IMR-90 (cell line): Measurements from ENCODE around the gene DUSP16. TPM values are rescaled to one million over a fixed set of nuclear protein-coding genes. Genes with fewer than 3 reads are reported as not detected.

ENCODE experiments used
- ATAC-seq: fragments of 200-7000 bp; cut with Tn5 transposase; 2 replicates; pipeline ENCODE4 v1.9.1; 2020; ENCODE audit warnings: low read depth, mild to moderate bottlenecking, moderate library complexity
- BruUV-seq: library from RNA; stranded (reverse); fragments of 400-500 nt; replicated peaks from 2 replicates; lab custom pipeline; 2021; lab: Mats Ljungman, UMichigan
- CTCF ChIA-PET: fragments of 300-600 bp; formaldehyde crosslinking; extraction: SDS; loops from one replicate; lab custom pipeline; 2021; ENCODE audit warnings: antibody characterized with exemption; lab: Yijun Ruan, JAX
- POLR2A ChIA-PET: fragments of 300-600 bp; sonication (Branson Sonifier 250); formaldehyde crosslinking; loops from one replicate; lab custom pipeline; 2022; ENCODE audit warnings: antibody characterized with exemption; ENCODE audit not compliant: unreplicated experiment; lab: Charles Lee
- DNase-seq: peaks from one replicate; pipeline ENCODE4 v3.0.0; 2013
- H2AFZ ChIP-seq: replicated peaks from 2 replicates; pipeline ENCODE3; 2013; ENCODE audit warnings: low read length, mild to moderate bottlenecking; ENCODE audit not compliant: poor library complexity
- H2AK5ac ChIP-seq: 2 replicates; pipeline ENCODE4 v1.6.1; 2013; ENCODE audit warnings: low read depth, low read length, inconsistent platforms
- H2AK9ac ChIP-seq: replicated peaks from 2 replicates; pipeline ENCODE3; 2013; ENCODE audit warnings: mild to moderate bottlenecking, low read depth, low read length, moderate library complexity; ENCODE audit not compliant: poor library complexity
- H2BK120ac ChIP-seq: 2 replicates; pipeline ENCODE4 v1.6.1; 2013; ENCODE audit warnings: low read depth, low read length, inconsistent platforms
- H2BK15ac ChIP-seq: 3 replicates; pipeline ENCODE4 v1.6.1; 2013; ENCODE audit warnings: low read depth, low read length, inconsistent platforms
- H2BK20ac ChIP-seq: 2 replicates; pipeline ENCODE4 v1.6.1; 2013; ENCODE audit warnings: low read depth, mild to moderate bottlenecking, inconsistent platforms, low read length, moderate library complexity
- H2BK5ac ChIP-seq: 2 replicates; pipeline ENCODE4 v1.6.1; 2013; ENCODE audit warnings: mild to moderate bottlenecking, low read depth, low read length, inconsistent platforms; ENCODE audit not compliant: poor library complexity, severe bottlenecking
- H3K14ac ChIP-seq: replicated peaks from 2 replicates; pipeline ENCODE4 v1.6.1; 2013; ENCODE audit warnings: low read depth, low read length, inconsistent platforms
- H3K18ac ChIP-seq: 2 replicates; pipeline ENCODE4 v1.6.1; 2013; ENCODE audit warnings: low read depth, low read length, control low read depth
- H3K23ac ChIP-seq: 2 replicates; pipeline ENCODE4 v1.6.1; 2013; ENCODE audit warnings: low read depth, low read length, inconsistent platforms
- H3K27ac ChIP-seq: 2 replicates; pipeline ENCODE4 v1.5.1; 2013; ENCODE audit warnings: mild to moderate bottlenecking, control low read depth, low read length; ENCODE audit not compliant: insufficient read depth
- H3K27me3 ChIP-seq: 2 replicates; pipeline ENCODE4 v1.6.1; 2013; ENCODE audit warnings: low read length; ENCODE audit not compliant: control insufficient read depth, insufficient read depth
- H3K36me3 ChIP-seq: 2 replicates; pipeline ENCODE4 v1.6.1; 2013; ENCODE audit warnings: low read length, mixed read lengths; ENCODE audit not compliant: control insufficient read depth, insufficient read depth
- H3K4ac ChIP-seq: 2 replicates; pipeline ENCODE4 v1.6.1; 2013; ENCODE audit warnings: low read depth, low read length, inconsistent platforms
- H3K4me1 ChIP-seq: 2 replicates; pipeline ENCODE4 v1.6.1; 2013; ENCODE audit warnings: low read length, mixed read lengths; ENCODE audit not compliant: control insufficient read depth, insufficient read depth
- H3K4me2 ChIP-seq: 2 replicates; pipeline ENCODE4 v1.6.1; 2013; ENCODE audit warnings: low read depth, mild to moderate bottlenecking, control low read depth, low read length, moderate library complexity
- H3K4me3 ChIP-seq: 2 replicates; pipeline ENCODE4 v1.5.1; 2013; ENCODE audit warnings: low read depth, mild to moderate bottlenecking, control low read depth, low read length, moderate library complexity; ENCODE audit not compliant: insufficient read depth
- H3K56ac ChIP-seq: 2 replicates; pipeline ENCODE4 v1.6.1; 2013; ENCODE audit warnings: low read length, inconsistent platforms; ENCODE audit not compliant: insufficient read depth; ENCODE audit errors: extremely low read depth
- H3K79me1 ChIP-seq, 2 experiments: 2 replicates each; pipeline ENCODE4 v1.6.1; 2013; ENCODE audit warnings: low read length in 2 of 2, inconsistent platforms in 1 of 2, low read depth in 1 of 2
- H3K9ac ChIP-seq: 2 replicates; pipeline ENCODE4 v1.6.1; 2013; ENCODE audit warnings: low read depth, low read length, control low read depth
- H3K9me1 ChIP-seq: 2 replicates; pipeline ENCODE4 v1.6.1; 2013; ENCODE audit warnings: low read length, inconsistent platforms; ENCODE audit not compliant: insufficient read depth
- H3K9me3 ChIP-seq: 2 replicates; pipeline ENCODE4 v1.6.1; 2013; ENCODE audit warnings: low read length; ENCODE audit not compliant: control insufficient read depth, insufficient read depth
- H4K20me1 ChIP-seq: 2 replicates; pipeline ENCODE4 v1.6.1; 2013; ENCODE audit warnings: low read length, inconsistent platforms; ENCODE audit not compliant: insufficient read depth
- H4K5ac ChIP-seq: 2 replicates; pipeline ENCODE4 v1.6.1; 2013; ENCODE audit warnings: mild to moderate bottlenecking, low read depth, low read length, control low read depth
- H4K8ac ChIP-seq, 2 experiments: 2 replicates each; pipeline ENCODE4 v1.6.1; 2013; ENCODE audit warnings: low read depth in 2 of 2, low read length in 2 of 2, control low read depth in 1 of 2, inconsistent platforms in 1 of 2
- H4K91ac ChIP-seq: 2 replicates; pipeline ENCODE4 v1.6.1; 2013; ENCODE audit warnings: low read depth, low read length, inconsistent platforms; ENCODE audit not compliant: insufficient read depth
- BHLHE40 ChIP-seq: fragments of 150-350 bp; IDR thresholded peaks from 2 replicates; pipeline ENCODE4 v1.6.1; 2016; ENCODE audit warnings: mild to moderate bottlenecking, low read depth, low read length
- CHD1 ChIP-seq: IDR thresholded peaks from 2 replicates; pipeline ENCODE4 v1.6.1; 2012; ENCODE audit warnings: low read depth, low read length, improper control_type of control experiment
- CTCF ChIP-seq: conservative IDR thresholded peaks from 2 replicates; pipeline ENCODE4 v1.5.1; 2012; ENCODE audit warnings: mild to moderate bottlenecking, low read depth, low read length, improper control_type of control experiment
- ELK1 ChIP-seq: fragments of 150-350 bp; IDR thresholded peaks from 2 replicates; pipeline ENCODE4 v1.6.1; 2016; ENCODE audit warnings: low read depth, mild to moderate bottlenecking, low read length, moderate library complexity, borderline replicate concordance
- FOS ChIP-seq: fragments of 150-350 bp; IDR thresholded peaks from 2 replicates; pipeline ENCODE4 v1.6.1; 2016; ENCODE audit warnings: low read depth, low read length
- MAFK ChIP-seq: IDR thresholded peaks from 2 replicates; pipeline ENCODE4 v1.6.1; 2012; ENCODE audit warnings: low read depth, low read length, improper control_type of control experiment
- MAZ ChIP-seq: IDR thresholded peaks from 2 replicates; pipeline ENCODE4 v1.6.1; 2012; ENCODE audit warnings: low read depth, mild to moderate bottlenecking, low read length, improper control_type of control experiment, moderate library complexity, borderline replicate concordance
- MXI1 ChIP-seq: IDR thresholded peaks from 2 replicates; pipeline ENCODE4 v1.6.1; 2012; ENCODE audit warnings: low read depth, mild to moderate bottlenecking, low read length, moderate library complexity, borderline replicate concordance
- NFE2L2 ChIP-seq: fragments of 150-350 bp; IDR thresholded peaks from 2 replicates; pipeline ENCODE4 v1.6.1; 2016; ENCODE audit warnings: low read depth, mild to moderate bottlenecking, low read length
- POLR2A ChIP-seq: IDR thresholded peaks from 2 replicates; pipeline ENCODE4 v1.6.1; 2012; ENCODE audit warnings: mild to moderate bottlenecking, low read depth, low read length
- RAD21 ChIP-seq: IDR thresholded peaks from 2 replicates; pipeline ENCODE4 v1.6.1; 2012; ENCODE audit warnings: low read length, improper control_type of control experiment
- RCOR1 ChIP-seq: IDR thresholded peaks from 2 replicates; pipeline ENCODE4 v1.6.1; 2012; ENCODE audit warnings: mild to moderate bottlenecking, low read length, improper control_type of control experiment; ENCODE audit not compliant: insufficient replicate concordance
- RFX5 ChIP-seq: IDR thresholded peaks from 2 replicates; pipeline ENCODE4 v1.8.0; 2012; ENCODE audit warnings: low read depth, mild to moderate bottlenecking, low read length, moderate library complexity
- SMC3 ChIP-seq: fragments of 150-350 bp; IDR thresholded peaks from 2 replicates; pipeline ENCODE4 v1.6.1; 2016; ENCODE audit warnings: low read depth, mild to moderate bottlenecking, antibody characterized with exemption, low read length, moderate library complexity
- USF2 ChIP-seq: fragments of 150-350 bp; IDR thresholded peaks from 2 replicates; pipeline ENCODE4 v1.6.1; 2017; ENCODE audit warnings: mild to moderate bottlenecking, antibody characterized with exemption, low read length, low read depth
- WGBS, 2 experiments: methylation state at CpG; one replicate each; pipeline versions ENCODE4 v1.1.5 to v1.1.7; 2013; ENCODE audit warnings: missing lambda C conversion rate in 2 of 2; ENCODE audit not compliant: insufficient read length in 1 of 2; ENCODE audit errors: extremely low coverage in 2 of 2; 5-methylcytosine and 5-hydroxymethylcytosine counted together
- dilution Hi-C: fragments of 300-500 bp; cut with HindIII; formaldehyde crosslinking; loops from one replicate; pipeline ENCODE4 v1.14.3; 2018; ENCODE audit warnings: low sequenced_read_pairs; ENCODE audit not compliant: unreplicated experiment
- in situ Hi-C: fragments of 300-500 bp; cut with MboI; formaldehyde crosslinking; loops from 3 replicates; pipeline ENCODE4 v1.14.3; 2019; ENCODE audit warnings: low sequenced_read_pairs, inconsistent platforms, mixed read lengths
- intact Hi-C: fragments of 100-400 bp; cut with micrococcal nuclease; formaldehyde crosslinking; loops from 2 replicates; pipeline ENCODE4 v1.10.0; 2022
- polyA plus RNA-seq, 3 experiments: library from polyadenylated mRNA; depleted of rRNA; stranded (reverse); fragments of >200 nt; gene quantifications; 2 replicates each; pipeline ENCODE4 v1.2.3, GENCODE V29; 2012; ENCODE audit warnings: low replicate concordance in 1 of 3
- total RNA-seq: library from RNA; depleted of rRNA; stranded (reverse); fragments of >200 nt; gene quantifications from 2 replicates; pipeline ENCODE4 v1.2.3, GENCODE V29; 2012

Gene DUSP16
- total and polyA plus RNA-seq, 2 of the 4 experiments (the other 2 are of a cell fraction): 4.7 to 10.0 TPM

GRCh38 chr12:12452326-12452902 is 110.2 kb downstream of the DUSP16 start:
- no peak overlapping the region for H3K23ac ChIP-seq
- H3K14ac ChIP-seq: no peak overlapping the region
- no TSS peak for BruUV-seq
- no peaks in the 10 kb centered on the region for H3K27me3 ChIP-seq
- ChIA-PET CTCF (interaction anchor here (0.6 kb wide), 1 partner anchor 744 kb away, joined by 5 read pairs; no protein-coding TSS in a partner anchor), POLR2A (no interaction called here)
- ATAC-seq (no peak), DNase-seq (no peak)
- H3K56ac ChIP-seq: no peak overlapping the region
- WGBS, 2 experiments: no CpG with 5 or more reads among the region's 21 CpGs
- no peak overlapping the region for H4K5ac ChIP-seq
- H4K91ac ChIP-seq: no peak overlapping the region
- intact Hi-C loops (no loop called here), in situ Hi-C loops (no loop called here), dilution Hi-C loops (no loop called here)
- no peaks in the 10 kb centered on the region for H3K9me1 ChIP-seq
- no peak overlapping the region for H3K9ac ChIP-seq
- H2AFZ ChIP-seq: no peak overlapping the region
- no peak overlapping the region for H3K27ac ChIP-seq
- TF ChIP-seq MAFK (no peak), BHLHE40 (no peak), RAD21 (no peak), USF2 (no peak), RFX5 (no peak), CTCF (no peak), FOS (no peak), MAZ (no peak), POLR2A (no peak), RCOR1 (no peak), CHD1 (no peak), SMC3 (no peak), NFE2L2 (no peak), MXI1 (no peak), ELK1 (no peak)
- no peak overlapping the region for H2BK20ac ChIP-seq
- no peak overlapping the region for H2AK5ac ChIP-seq
- no peak overlapping the region for H2BK120ac ChIP-seq
- H2AK9ac ChIP-seq: no peak overlapping the region
- no peaks in the 10 kb centered on the region for H4K20me1 ChIP-seq
- no peaks in the 10 kb centered on the region for H3K36me3 ChIP-seq
- H3K4me2 ChIP-seq: no peak overlapping the region
- no peak overlapping the region for H3K4me3 ChIP-seq
- H2BK5ac ChIP-seq: no peak overlapping the region
- H2BK15ac ChIP-seq: no peak overlapping the region
- no peaks in the 10 kb centered on the region; the same call in 1 of the 2 replicates for H3K4me1 ChIP-seq
- no peak overlapping the region for H3K18ac ChIP-seq
- no peak overlapping the region for H3K4ac ChIP-seq
- H3K9me3 ChIP-seq: no peaks in the 10 kb centered on the region
- H4K8ac ChIP-seq: no peak overlapping the region
- 0 out of 4 replicates have a peak, but pooled peaks cover 5 to 9% of the 10 kb centered on the region in 2 experiments for H3K79me1 ChIP-seq
